Activated T-cell treated with anti-CD3 and anti-CD28 coated beads, Interleukin-2, amount 50 U/mL, for 4 hours (primary cell): ENCODE results near the gene MPG. TPM values are rescaled to one million over a fixed set of nuclear protein-coding genes. Genes with fewer than 3 reads are reported as not detected.
"Not testable (repeated sequence)": the region's sequence is repeated elsewhere in the genome, so short reads cannot be mapped to it uniquely, and the experiment has no call there.

Source experiments
- ATAC-seq, 2 donors: fragments of 200-7000 bp; cut with Tn5 transposase; one replicate each; pipeline ENCODE4 v1.10.0; 2021
- DNase-seq: peaks from one replicate; pipeline ENCODE4 v3.0.0-alpha.2; 2020
- H3K27me3 Mint-ChIP-seq: one replicate; pipeline ENCODE4 v1.8.0; 2021; ENCODE audit warnings: low read depth, mixed read lengths
- H3K36me3 Mint-ChIP-seq: one replicate; pipeline ENCODE4 v1.8.0; 2022; ENCODE audit warnings: mixed read lengths; ENCODE audit not compliant: insufficient read depth
- H3K4me1 Mint-ChIP-seq: one replicate; pipeline ENCODE4 v1.8.0; 2021; ENCODE audit warnings: low read depth, mixed read lengths
- H3K4me3 Mint-ChIP-seq: one replicate; pipeline ENCODE4 v1.8.0; 2021; ENCODE audit warnings: mild to moderate bottlenecking, moderate library complexity, mixed read lengths
- H3K9me3 Mint-ChIP-seq: one replicate; pipeline ENCODE4 v1.8.0; 2021; ENCODE audit warnings: mixed read lengths
- total RNA-seq, 3 donors: library from RNA; stranded (reverse); gene quantifications; one replicate each; pipeline ENCODE4 v1.2.1, GENCODE V29; 2021

The MPG gene
- total RNA-seq, 3 donors from 2014 or later: 32.7 to 39.8 (median 37.3) TPM

DNA sequence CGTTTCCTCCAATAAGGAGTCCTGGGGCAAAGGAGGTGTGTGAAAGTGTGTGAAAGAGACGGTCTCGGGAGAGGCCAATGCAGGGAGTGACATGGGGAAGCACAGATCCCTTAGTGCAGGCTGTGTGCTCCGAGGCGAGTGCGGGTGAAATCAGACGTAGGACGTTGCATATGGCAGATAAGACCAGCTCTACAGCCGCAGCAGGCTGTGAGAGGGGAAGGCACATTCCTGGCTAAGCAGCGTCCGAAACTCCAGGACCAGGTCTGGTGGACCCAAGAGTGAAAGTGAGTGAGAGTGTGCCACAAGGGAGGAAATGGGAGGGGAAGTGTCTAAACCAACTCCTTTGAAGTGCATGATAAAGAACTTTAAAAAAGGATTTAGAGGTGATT is 36.0 kb upstream of the MPG start:
- H3K4me3 Mint-ChIP-seq: no peak overlapping the region
- no peaks in the 10 kb centered on the region for H3K9me3 Mint-ChIP-seq
- peaks cover 39% of the 10 kb centered on the region for H3K4me1 Mint-ChIP-seq
- H3K27me3 Mint-ChIP-seq: no peaks in the 10 kb centered on the region
- DNase-seq (no peak), ATAC-seq (no peak)
- H3K36me3 Mint-ChIP-seq: peaks cover 28% of the 10 kb centered on the region

DNA sequence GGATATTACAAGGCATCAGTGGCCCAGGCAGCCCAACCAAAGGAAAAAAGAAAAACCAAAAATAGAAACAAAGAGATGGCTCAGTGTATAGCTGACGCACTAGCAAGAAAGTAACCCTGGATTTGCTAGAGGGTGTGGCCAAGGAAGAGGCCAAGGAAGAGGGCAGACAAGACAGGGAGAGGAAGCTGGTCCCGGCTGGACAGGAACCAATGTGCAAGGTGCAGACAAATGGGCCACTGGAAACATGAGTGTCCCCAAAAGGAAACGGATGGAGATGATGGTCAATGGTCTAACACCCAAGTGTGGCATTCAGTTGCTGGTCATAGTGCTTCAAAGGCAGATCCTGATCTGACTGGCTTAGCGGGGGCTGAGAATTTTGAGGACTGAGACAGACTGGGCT is 35.3 kb upstream of the MPG start:
- ATAC-seq (no peak), DNase-seq (no peak)
- H3K36me3 Mint-ChIP-seq: peaks cover 30% of the 10 kb centered on the region
- no peaks in the 10 kb centered on the region for H3K27me3 Mint-ChIP-seq
- H3K4me1 Mint-ChIP-seq: peaks cover 35% of the 10 kb centered on the region
- H3K9me3 Mint-ChIP-seq: no peaks in the 10 kb centered on the region
- no peak overlapping the region for H3K4me3 Mint-ChIP-seq

DNA sequence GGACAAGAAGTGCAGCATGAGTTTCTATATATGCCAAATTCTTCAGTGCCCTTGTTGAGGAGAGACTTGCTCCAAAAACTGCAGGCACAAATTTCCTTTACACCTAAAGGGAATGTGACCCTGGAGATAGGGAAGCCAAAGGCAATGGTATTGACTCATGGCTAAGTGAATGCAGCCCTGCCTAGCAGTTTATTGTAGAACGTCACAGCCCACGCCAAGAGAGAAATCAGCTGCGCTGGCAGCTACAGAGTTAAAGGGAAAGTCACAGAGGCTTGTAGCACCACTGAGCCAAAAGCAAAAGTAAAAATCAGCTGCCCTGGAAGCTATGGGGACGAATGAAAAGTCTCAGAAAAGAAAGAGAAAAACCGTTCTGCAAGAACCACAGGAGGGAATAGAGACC is 34.7 kb upstream of the MPG start:
- ATAC-seq: no peak
- Mint-ChIP-seq H3K4me3 (no peak overlapping the region), H3K4me1 (peaks cover 30% of the 10 kb centered on the region), H3K27me3 (no peaks in the 10 kb centered on the region), H3K9me3 (no peaks in the 10 kb centered on the region), H3K36me3 (peaks cover 32% of the 10 kb centered on the region)
- no peak for DNase-seq

DNA sequence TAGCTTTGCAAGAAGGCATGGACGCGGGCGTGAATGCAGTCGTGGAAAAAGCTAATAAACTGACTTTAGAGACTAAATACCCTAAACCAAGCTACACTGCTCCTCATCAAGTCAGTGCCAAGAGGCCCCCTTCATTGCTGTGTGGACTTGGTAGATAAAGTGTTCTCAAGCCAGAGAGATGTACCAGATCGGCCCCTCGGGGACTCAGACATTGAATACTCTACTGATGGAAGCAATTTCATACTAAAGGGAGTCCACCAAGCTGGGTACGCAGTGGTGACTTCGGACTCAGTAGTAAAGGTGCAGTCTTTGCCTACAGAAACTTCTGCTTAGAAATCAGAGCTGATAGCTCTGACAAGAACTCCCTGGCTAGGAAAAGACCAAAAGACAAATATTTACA is 33.4 kb upstream of the MPG start:
- no peaks in the 10 kb centered on the region for H3K9me3 Mint-ChIP-seq
- peaks cover 30% of the 10 kb centered on the region for H3K36me3 Mint-ChIP-seq
- ATAC-seq: no peak
- H3K4me1 Mint-ChIP-seq: peaks cover 17% of the 10 kb centered on the region
- no peaks in the 10 kb centered on the region for H3K27me3 Mint-ChIP-seq
- DNase-seq: no peak
- no peak overlapping the region for H3K4me3 Mint-ChIP-seq

DNA sequence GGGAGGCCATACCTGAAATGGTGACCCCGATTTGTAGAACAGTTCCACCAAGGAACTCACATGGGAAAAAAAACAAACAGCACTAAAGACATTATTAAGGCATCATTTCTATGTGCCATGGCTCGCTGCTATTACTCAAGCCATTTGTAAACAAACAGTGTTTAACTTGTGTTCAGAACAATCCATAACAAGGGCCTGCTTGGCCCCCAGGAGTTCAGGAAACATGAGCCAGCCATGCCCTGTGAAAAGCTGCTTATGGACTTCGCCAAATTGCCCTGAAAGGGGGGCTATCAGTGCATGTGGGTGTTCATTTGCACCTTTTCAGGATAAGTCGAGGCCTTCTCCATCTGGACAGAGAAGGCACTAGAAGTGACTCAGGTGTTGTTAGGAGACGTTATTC is 32.6 kb upstream of the MPG start:
- Mint-ChIP-seq H3K9me3 (no peaks in the 10 kb centered on the region), H3K27me3 (no peaks in the 10 kb centered on the region), H3K4me1 (peaks cover 22% of the 10 kb centered on the region), H3K36me3 (peaks cover 33% of the 10 kb centered on the region), H3K4me3 (no peak overlapping the region)
- DNase-seq (no peak), ATAC-seq (no peak)

DNA sequence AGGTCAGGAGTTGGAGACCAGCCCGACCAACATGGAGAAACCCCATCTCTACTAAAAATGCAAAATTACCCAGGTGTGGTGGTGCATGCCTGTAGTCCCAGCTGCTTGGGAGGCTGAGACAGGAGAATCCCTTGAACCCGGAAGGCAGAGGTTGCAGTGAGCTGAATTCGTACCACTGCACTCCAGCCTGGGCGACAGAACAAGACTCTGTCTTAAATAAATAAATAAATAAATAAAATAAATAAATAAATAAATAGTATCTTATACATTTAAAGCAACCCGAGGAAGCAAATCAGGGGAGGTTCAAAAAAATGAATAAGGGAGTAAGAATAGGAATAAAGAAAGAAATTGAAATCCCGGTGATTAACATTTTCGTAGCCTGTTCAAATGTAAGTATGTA is 31.5 kb upstream of the MPG start:
- H3K36me3 Mint-ChIP-seq: peaks cover 39% of the 10 kb centered on the region
- not testable (repeated sequence) for ATAC-seq, H3K27me3 Mint-ChIP-seq, H3K9me3 Mint-ChIP-seq, H3K4me3 Mint-ChIP-seq, DNase-seq
- peaks cover 31% of the 10 kb centered on the region for H3K4me1 Mint-ChIP-seq

DNA sequence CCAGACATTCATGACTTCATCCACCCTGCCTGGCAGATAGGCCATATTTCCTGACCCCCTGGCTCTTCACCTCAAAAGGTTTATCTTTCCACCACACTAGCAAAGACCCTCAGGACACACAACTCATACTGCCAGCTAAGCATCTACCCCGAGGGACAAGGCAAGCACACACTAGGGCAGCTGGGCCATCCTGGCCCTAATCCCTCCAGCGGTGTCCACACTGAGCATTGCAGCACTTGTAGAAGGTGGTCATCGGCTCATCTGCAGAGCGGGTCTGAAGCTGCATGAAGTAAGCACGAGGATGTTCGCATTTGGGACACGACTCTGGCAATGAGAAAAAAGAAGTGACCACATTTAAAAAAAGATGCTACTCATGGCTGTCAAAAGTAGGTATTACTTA is 30.8 kb upstream of the MPG start:
- no peaks in the 10 kb centered on the region for H3K27me3 Mint-ChIP-seq
- no peaks in the 10 kb centered on the region for H3K9me3 Mint-ChIP-seq
- ATAC-seq: no peak
- no peak overlapping the region for H3K4me3 Mint-ChIP-seq
- H3K36me3 Mint-ChIP-seq: peaks cover 34% of the 10 kb centered on the region
- no peak for DNase-seq
- peaks cover 29% of the 10 kb centered on the region for H3K4me1 Mint-ChIP-seq

DNA sequence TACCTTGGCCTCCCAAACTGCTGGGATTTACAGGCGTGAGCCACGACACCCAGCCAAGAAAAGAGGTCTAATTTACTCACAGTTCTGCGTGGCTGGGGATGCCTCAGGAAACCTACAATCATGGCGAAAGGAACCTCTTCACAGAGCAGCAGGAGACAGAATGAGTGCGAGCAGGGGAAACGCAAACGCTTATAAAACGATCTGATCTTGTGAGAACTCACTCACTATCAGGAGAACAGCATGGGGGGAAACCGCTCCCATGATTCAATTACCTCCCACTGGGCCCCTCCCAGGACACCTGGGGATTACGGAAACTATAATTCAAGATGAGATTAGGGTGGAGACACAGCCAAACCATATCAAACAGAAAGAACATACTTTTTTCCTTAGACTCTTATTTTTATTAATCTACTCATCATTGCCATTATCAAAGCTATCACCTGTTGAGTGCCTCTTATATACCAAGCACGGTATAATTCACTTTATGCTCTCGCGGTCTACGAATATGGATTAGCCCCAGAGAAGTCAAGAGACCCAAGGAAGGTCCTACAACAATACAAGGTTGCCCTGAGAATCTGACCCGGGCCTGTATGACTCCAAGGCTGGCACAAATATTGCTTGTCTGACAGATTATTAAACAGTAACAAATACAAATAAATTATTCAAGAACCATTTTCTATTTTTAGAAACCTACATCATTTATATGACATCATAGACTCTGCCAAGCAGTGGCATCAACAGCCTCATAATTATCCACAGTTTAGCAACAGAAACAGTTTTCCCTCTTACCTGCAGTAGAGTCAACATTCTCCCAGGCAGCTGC is 27.0 kb upstream of the MPG start:
- ATAC-seq (no peak), DNase-seq (no peak)
- Mint-ChIP-seq H3K36me3 (peaks cover 20% of the 10 kb centered on the region), H3K27me3 (no peaks in the 10 kb centered on the region), H3K9me3 (no peaks in the 10 kb centered on the region), H3K4me1 (peaks cover 28% of the 10 kb centered on the region), H3K4me3 (peak overlapping the region; percentile 99)

DNA sequence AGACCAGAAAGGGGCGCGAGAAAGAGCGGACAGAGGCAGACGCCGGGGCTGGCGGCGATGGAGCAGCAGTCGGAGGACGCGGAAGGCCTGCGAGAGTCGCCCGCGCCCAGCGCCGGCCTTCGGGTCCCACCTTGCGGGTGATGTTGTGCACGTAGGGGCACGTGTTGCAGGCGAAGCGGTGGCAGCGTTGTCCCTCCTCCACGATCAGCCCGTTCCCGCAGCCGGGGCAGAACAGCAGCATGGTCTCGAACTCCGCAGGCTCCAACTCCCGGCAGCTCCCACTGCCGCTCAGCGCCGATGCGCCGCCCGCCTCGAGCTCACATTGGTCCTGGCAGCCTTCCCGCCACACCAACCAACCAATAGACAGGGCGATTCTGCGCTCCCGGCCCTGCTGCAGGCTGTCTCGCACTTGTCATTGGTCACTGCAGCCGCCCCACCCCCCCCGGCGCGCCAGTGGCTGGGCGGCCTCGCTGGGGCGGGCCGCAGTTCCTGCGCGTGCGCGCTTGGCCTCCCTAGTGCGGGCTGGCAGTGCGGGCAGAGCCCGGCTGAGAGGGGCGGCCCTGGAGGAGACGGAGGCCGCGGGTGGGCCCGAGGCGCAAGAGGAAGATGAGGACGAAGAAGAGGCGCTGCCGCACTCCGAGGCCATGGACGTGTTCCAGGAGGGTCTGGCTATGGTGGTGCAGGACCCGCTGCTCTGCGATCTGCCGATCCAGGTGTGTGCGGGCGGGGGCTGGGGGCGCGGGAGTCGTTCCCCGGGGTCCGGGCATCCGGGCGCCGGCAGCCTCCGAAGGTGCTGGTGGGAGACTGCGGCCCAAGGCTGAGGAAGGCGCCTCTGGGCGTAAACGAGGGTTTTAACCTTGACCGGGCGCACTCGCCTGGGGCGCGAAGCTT is 24.4 kb upstream of the MPG start, which contains the start of the genes POLR3K and SNRNP25:
POLR3K (minus strand) TSS at position 263 of the 891 bp plus-strand sequence; CDS start at position 241, 22 bp downstream.
SNRNP25 (plus strand) TSS at position 483 of the 891 bp plus-strand sequence; CDS start at position 672, 189 bp downstream.
- DNase-seq (peak; percentile 93), ATAC-seq (peak; percentile 97)
- H3K4me3 Mint-ChIP-seq: peak within 1 kb of the TSS; percentile 99
- H3K9me3 Mint-ChIP-seq: no peaks in the 10 kb centered on the region
- peaks cover 28% of the 10 kb centered on the region for H3K4me1 Mint-ChIP-seq
- H3K36me3 Mint-ChIP-seq: peaks cover 20% of the 10 kb centered on the region
- H3K27me3 Mint-ChIP-seq: peaks cover 3% of the 10 kb centered on the region

DNA sequence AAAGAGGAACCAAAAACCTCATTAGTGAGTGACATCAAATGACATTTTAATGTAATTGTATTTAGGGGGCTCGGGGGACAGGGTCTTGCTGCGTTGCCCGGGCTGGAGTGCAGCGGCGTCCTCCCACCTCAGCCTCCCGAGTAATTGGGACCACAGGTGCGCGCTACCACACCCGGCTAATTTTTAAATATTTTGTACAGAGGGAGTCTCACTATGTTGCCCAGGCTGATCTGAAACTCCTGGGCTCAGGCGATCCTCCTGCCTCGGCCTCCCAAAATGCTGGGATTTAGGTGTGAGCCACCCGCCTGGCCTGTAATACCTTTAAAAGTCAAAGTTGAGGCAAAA is 23.8 kb upstream of the MPG start:
- ATAC-seq (no peak), DNase-seq (no peak)
- H3K4me3 Mint-ChIP-seq: peak overlapping the region; percentile 99
- H3K27me3 Mint-ChIP-seq: peaks cover 3% of the 10 kb centered on the region
- no peaks in the 10 kb centered on the region for H3K9me3 Mint-ChIP-seq
- peaks cover 20% of the 10 kb centered on the region for H3K36me3 Mint-ChIP-seq
- H3K4me1 Mint-ChIP-seq: peaks cover 28% of the 10 kb centered on the region

DNA sequence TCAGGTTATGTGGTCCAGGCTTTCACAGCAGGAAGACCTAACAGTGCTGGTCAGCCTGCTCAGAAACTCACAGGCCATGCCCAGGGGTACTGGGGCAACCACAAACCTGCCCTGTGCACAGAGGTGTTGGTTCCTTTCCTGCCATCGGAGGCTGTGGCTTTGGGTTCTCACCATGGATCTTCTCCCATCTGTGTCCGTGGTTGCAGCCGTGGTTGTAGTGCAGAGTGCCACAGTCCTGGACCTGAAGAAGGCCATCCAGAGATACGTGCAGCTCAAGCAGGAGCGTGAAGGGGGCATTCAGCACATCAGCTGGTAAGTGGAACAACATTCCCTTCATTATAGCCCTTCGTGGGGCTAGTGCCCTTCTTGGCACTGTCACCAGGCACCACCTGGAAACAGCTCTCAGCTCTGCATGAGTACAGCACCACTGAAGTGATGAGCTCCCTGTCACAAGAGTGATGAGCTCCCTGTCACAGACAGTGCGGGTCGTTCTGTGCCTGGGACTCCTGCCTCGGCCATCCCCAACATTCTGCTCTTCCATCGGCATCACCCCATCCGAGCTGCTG is 22.4 kb upstream of the MPG start:
- Mint-ChIP-seq H3K36me3 (peaks cover 16% of the 10 kb centered on the region), H3K27me3 (peaks cover 3% of the 10 kb centered on the region), H3K4me3 (peak overlapping the region; percentile 43), H3K4me1 (peaks cover 22% of the 10 kb centered on the region), H3K9me3 (no peaks in the 10 kb centered on the region)
- no peak for DNase-seq
- ATAC-seq: no peak

DNA sequence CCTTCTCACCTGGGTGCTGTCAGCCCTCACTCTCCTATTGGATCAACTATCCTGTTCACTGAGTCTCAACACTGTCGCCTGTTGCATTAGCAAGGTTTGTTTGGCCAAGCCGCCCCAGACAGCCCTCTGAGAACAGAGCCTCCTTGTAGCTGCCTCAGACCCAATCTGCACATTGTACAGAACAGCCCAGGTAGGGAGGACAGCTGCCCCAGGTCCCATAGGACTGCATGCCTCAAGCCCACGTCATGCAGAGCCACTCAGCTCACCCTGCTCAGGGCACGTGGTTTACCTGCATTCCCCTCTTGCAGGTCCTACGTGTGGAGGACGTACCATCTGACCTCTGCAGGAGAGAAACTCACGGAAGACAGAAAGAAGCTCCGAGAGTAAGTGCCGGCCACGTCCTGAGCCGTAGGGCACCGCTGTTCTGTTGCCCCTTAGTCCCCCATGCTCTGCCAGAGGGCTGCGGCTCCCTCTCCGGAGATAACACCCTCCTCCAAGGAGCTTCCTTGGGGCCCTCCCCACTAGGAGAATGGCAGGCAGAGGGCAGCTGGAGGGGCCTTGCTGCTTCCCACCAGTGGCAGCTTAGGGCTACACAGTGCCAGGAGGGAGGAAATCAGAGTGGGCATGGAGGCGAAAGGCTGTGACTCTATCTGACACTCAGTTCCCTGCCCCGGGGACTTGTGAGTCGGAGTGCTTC is 21.6 kb upstream of the MPG start:
- H3K36me3 Mint-ChIP-seq: peaks cover 11% of the 10 kb centered on the region
- no peak for DNase-seq
- peaks cover 15% of the 10 kb centered on the region for H3K4me1 Mint-ChIP-seq
- H3K9me3 Mint-ChIP-seq: no peaks in the 10 kb centered on the region
- peak overlapping the region; percentile 43 for H3K4me3 Mint-ChIP-seq
- no peak for ATAC-seq
- H3K27me3 Mint-ChIP-seq: peaks cover 3% of the 10 kb centered on the region

DNA sequence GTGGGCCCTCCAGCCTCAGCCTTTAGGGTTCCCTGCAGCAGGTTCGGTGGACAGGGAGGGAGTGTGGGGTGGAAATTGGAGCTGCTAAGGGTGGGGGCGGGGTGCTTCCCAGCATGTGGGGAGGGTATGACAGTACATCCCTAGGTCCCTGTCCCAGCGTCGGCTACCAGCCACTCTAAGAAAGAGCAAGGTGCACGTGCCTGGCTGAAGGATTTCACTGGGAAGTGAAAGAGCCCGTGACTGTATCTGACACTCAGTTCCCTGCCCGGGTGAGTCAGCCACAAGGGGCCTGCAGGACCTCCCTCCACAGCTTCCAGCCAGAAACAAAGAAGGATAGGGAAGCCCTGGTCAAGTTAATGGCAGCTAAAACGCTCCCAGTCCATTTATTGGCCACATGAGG is 20.3 kb upstream of the MPG start:
- no peak for ATAC-seq
- DNase-seq: no peak
- Mint-ChIP-seq H3K9me3 (no peaks in the 10 kb centered on the region), H3K27me3 (peaks cover 3% of the 10 kb centered on the region), H3K4me3 (no peak overlapping the region), H3K36me3 (peaks cover 10% of the 10 kb centered on the region), H3K4me1 (peaks cover 9% of the 10 kb centered on the region)
